GM19239 (cell line): ENCODE results near the gene GMPR2.

Experiments used
- DNase-seq: peaks from one replicate; pipeline ENCODE4 v3.0.0; 2011; ENCODE audit warnings: low spot score; ENCODE audit not compliant: insufficient read length
- FAIRE-seq: peaks from 2 replicates; lab custom pipeline; 2011; peaks lifted over from hg19 to GRCh38; lab: Jason Lieb, UNC

Gene GMPR2

GRCh38 chr14:24232645-24233537 lies at the start of gene GMPR2:
Gene GMPR2, plus strand, starts transcription at chr14:24232929. Its CDS starts 325 bp downstream, at chr14:24233254.
- FAIRE-seq (no peak), DNase-seq (no peak)

DNA sequence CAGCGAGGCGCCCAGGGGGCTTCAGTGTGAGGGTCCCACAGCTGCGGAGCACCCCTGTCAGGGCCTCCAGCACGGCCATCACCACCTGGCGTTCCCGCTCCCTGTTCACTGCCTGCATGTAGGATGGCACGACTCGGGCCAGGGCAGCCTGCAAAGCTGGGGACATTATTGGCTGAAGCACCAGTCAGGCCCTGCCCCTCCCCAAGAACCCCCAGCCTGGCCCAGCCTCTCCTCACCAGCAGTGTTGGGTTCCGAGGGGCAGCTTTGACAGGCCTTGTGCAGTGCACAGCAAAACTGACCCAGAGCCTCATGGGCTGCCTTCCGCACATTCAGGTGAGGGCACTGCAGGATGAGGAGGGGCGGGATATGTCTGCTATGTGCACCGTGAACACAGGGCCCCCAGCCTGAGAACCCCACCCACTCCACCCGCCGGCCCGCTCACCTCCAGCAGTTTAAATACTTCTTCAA lies 49.7 kb upstream of the GMPR2 start:
- DNase-seq (no peak), FAIRE-seq (no peak)

GRCh38 chr14:24184104-24184970 lies 48.4 kb upstream of the GMPR2 start:
- DNase-seq (no peak), FAIRE-seq (no peak)

- FAIRE-seq, result no peak
- no peak for DNase-seq
Measured at GRCh38 chr14:24185026-24185425, 47.7 kb upstream of the GMPR2 start.

GRCh38 chr14:24185741-24186140 lies 47.0 kb upstream of the GMPR2 start:
- DNase-seq (no peak), FAIRE-seq (no peak)

DNA sequence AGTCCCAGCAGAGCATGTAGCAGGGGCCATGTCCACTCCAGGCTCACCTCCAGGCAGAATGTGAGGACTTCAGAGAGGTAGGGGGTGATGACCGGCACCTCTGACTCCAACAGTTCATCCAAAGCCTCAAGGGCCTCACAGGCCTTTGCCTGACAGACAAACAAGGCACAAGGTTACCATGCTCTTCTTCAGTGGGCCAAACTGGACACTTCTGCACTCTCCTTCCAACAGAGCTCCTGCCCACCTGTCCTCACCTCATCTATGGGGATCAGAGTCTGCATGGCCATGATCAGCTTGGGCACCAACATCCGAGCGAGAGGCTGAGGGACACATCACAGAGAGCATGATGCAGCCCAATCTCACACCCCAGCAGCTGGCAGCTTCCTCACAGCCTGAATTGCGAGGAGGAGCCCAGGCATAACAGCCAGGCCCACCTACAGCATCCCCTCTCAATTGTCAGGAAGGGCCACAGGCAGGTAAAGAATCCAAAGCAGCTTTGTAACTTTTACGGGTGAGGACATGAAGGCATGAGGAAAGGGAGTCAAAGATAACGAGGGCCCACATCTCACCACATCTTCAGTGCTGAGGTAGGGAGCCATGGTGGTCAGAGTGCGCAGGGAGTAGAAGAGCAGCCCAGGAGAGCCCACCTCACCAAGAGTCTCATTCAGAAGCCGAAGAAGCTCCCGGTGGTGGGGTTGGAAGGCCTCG lies 45.7 kb upstream of the GMPR2 start:
- DNase-seq (no peak), FAIRE-seq (no peak)

DNA sequence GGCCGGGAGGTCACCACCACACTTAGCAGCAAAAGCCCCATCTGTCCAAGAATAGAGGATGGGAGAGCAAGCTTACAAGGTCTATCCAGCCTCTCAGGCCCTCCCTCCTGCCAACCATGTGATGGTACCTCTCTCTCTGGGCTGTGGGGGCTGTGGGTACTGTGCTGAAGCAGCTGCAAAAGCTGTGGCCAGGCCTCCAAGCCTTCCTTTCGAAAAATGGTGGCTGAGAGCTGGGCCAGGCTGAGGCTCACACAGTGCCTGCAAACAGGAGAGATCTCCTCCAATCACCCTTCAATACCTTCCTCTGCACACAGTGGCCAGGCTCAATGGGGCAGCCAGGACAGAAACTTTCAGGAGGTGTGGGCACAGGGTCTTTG lies 45.2 kb upstream of the GMPR2 start:
- DNase-seq (no peak), FAIRE-seq (no peak)

- DNase-seq (peak; percentile 99), FAIRE-seq (peak; percentile 82)
Measured at GRCh38 chr14:24188251-24189058, 44.3 kb upstream of the GMPR2 start, which contains the start of gene IPO4. Gene IPO4, minus strand, starts transcription at chr14:24188816. Its CDS starts 29 bp downstream, at chr14:24188787.

DNA sequence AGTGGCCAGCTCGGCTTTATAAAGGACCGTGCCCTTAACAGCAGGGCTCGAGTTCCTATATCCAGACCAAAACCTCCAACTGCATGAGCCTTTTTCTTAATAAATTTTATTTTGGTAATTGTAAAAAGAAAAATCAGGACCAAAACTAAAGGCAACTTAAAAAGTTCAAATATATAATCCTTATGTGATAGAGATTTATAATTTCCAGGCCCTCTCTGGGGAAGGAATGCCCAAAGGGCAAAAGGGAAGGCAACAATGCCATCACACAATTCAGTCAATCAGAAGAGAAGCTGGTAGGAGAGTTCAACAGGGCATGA lies 43.7 kb upstream of the GMPR2 start:
- FAIRE-seq (no peak), DNase-seq (no peak)

GRCh38 chr14:24189460-24189859 lies 43.3 kb upstream of the GMPR2 start:
- no peak for DNase-seq
- FAIRE-seq, result no peak

DNA sequence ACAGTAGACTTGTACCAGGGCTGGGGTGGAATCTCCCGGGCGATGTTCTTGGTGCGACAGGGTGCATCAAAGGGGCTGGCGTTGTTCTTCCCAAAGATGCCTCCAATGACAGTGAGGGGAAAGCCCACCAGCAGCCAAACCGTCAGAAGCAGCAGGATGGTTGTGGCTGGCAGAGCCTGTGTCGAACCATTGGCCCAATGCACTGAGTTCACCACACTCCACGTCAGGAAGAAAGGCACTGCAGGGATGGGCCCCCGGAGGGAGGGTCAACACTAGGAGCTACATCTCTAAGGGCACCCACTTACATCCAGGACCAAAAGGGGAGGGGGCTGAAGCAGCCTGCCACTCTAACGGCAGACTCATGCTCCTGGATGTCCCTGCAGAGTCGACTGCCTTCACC lies 42.3 kb upstream of the GMPR2 start:
- FAIRE-seq (no peak), DNase-seq (no peak)

- DNase-seq (no peak), FAIRE-seq (no peak)
Measured at GRCh38 chr14:24192933-24193332, 39.8 kb upstream of the GMPR2 start.

DNA sequence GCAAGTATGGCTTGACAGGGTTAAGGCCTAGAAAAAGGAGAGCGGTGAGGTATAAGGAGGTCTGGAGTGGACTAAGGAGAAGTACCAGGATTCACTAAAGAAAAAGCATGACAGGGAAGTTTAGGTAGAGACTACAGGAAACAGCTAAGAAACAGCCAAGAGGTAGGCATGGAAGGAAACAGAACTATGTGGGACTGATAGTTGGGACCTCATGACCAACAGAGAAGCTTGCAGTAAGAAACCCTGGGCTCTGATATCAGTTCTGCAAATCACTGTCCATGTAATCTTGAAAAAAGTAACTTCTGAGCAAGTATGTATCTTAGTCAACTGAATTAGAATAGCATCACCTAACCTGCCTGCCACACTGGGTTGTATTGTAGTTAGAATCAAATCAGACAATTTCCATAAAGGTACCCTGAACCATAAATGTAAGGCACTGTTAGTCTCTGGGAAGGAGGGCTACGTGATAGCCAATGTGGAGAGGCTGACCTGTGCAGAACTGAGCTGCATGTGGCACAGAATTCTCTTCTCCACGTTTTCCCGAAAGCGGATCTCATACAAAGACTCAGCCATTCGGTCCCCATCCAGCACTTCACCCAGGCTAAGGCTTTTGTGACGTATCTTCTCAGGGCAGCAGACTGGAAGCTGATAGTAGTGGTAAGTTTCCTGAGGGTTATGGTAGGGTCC lies 38.4 kb upstream of the GMPR2 start:
- DNase-seq, result no peak
- peak; percentile 64 for FAIRE-seq

GRCh38 chr14:24194873-24195185 lies 37.9 kb upstream of the GMPR2 start:
- no peak for FAIRE-seq
- DNase-seq, result no peak

DNA sequence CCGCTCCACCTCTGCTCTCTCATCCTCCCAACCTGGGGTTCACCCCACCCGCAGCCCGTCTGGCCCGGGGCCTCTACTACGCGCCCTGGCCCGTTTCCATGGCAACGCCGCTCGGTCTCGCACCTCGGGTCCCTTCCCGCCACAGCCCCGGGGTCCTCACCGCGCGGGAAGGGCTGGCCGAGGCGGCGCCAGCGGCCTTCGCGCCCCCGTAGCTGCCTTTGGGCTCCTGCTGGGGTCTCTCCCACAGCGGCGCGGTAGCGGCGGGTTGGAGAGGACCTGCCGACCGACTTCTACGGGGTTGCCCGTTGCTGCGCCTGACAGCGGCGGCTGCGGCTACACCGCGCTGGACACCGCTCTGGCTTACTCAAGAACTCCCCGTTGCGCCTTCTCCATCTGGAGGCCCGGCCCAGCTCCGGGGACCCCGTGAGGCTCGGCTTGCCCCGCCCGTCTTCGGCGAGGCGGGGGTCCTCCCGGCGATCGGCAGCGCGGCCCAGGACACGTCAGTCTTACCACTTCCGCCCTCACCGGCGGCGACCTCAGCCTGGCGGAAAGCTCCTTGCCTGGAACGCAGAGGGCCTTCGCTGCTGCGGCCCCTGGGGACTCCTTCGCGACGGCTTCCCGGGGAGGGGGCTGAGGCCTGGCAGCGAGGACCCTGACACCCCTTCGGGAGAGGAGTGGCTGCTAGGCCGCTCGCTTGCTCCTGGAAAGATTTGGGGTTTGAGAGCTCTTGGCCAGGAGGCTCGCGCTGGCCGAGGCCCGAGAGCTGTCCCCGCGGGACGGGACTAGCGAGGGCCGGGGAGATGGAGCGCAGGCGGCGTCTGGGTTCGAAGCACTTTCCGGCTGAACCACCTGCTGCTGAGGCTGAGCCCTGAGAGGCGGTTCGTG lies 37.3 kb upstream of the GMPR2 start, which contains the start of gene TM9SF1:
TM9SF1 (minus strand) TSS at position 256 of the 885 bp plus-strand sequence. CDS start 422 bp downstream, outside the sequence.
- peak; percentile 82 for FAIRE-seq
- peak; percentile 91 for DNase-seq

DNA sequence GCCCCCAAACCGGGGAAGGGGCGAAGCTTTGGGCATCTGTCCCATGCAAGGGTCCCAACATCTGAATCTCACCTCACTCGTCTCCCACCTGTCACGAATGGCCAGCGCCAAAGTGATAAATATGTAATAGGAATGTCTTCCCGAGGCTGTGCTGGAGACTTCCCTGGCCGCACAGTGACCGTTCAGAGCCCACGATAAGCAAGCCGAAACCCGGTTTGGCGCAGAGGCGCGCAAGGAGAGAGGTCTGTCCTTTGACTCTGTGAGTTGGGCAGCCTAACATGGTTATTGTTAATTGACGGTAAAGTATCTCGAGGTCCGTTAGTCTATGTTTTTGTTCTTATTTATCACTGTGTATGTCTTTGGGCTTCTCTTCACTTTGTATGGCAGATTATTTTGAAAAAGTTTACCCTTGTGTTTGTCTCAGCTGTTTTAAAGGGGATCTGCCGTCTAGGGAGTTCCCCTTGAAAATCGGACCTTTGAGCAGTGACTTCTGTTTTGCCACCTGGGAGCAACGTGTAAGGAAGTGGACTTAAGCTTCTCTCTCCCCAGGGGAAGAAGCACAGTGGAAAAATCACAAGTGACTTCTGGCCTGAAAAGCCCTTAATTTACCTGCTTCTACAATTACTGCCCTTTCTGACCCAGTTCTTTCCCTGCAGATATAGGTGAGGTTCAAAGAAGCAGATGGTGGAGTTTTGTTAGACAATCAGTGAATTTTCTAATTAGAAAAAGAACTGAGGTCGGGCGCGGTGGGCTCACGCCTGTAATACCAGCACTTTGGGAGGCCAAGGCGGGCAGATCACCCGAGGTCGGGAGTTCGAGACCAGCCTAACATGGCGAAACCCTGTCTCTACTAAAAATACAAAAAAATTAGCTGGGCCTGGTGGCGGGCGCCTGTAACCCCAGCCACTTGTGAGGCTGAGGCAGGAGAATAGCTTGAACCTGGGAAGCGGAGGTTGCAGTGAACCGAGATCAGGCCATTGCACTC lies 36.4 kb upstream of the GMPR2 start:
- DNase-seq, result peak; percentile 52
- FAIRE-seq, result peak; percentile 64

DNA sequence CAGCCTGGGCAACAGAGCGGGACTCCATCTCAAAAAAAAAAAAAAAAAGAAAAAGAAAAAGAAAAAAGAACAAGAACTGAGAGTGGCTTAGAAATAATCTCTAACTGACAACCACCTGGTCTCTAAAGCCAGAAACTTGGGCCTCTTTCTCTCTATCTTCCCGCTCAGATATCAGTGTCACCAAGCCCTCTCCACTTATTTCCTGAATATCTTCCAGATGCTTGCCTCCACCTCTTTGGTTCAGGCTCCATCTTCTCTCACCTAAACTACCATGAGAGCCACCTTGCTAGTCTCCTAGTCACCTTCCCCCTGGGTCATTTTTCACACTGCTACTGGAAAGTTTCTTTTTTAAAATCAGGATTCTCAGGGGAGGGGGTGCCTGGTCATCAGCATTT lies 35.7 kb upstream of the GMPR2 start:
- DNase-seq (no peak), FAIRE-seq (no peak)
